Breast epithelium (tissue), 3 donors: Measurements from ENCODE around the gene CSRNP2.

Experiments
- CTCF ChIP-seq, 3 donors: fragments of 450-650 bp; IDR thresholded peaks; one replicate each; pipeline ENCODE4 v1.5.1; 2016 to 2017; ENCODE audit warnings: antibody characterized with exemption in 3 of 3, mild to moderate bottlenecking in 3 of 3, moderate library complexity in 3 of 3
- POLR2A ChIP-seq: fragments of 450-650 bp; IDR thresholded peaks from one replicate; pipeline ENCODE4 v1.6.1; 2016; ENCODE audit warnings: antibody characterized with exemption, mild to moderate bottlenecking, moderate library complexity
- POLR2AphosphoS5 ChIP-seq, 3 donors: sonication (generic); formaldehyde crosslinking; IDR thresholded peaks; one replicate each; pipeline ENCODE4 v1.6.1; 2017; ENCODE audit warnings: antibody characterized with exemption in 3 of 3

GRCh38 chr12:51027342-51027835, 56.0 kb downstream of the CSRNP2 start:
- TF ChIP-seq CTCF (IDR thresholded peaks at IDR 0.05): no peak
- TF ChIP-seq POLR2A: no peak
- TF ChIP-seq POLR2AphosphoS5 (IDR thresholded peaks at IDR 0.05): no peak
